ENCODE measurements around the gene RASD2. TPM values are rescaled to one million over a fixed set of nuclear protein-coding genes. Genes with fewer than 3 reads are reported as not detected.

RASD2 gene
- total RNA-seq, 2 experiments from 2014 or later: 0.19 TPM; not detected in 1

GRCh38 chr22:35546886-35547285, 6.3 kb downstream of the RASD2 start:
- H3K27ac ChIP-seq (ENCODE audit: low read depth, low read length, poor library complexity, severe bottlenecking): no peak overlapping the region
- no peak for DNase-seq (ENCODE audit: low spot score)
- no TSS peak for BruUV-seq (replicated peaks)
- no peak overlapping the region for H3K4me3 ChIP-seq (ENCODE audit: low read depth, low read length, poor library complexity, severe bottlenecking)
- H3K4me1 ChIP-seq (ENCODE audit: insufficient read depth, low read length, poor library complexity, severe bottlenecking): no peaks in the 10 kb centered on the region
- TF ChIP-seq CTCF (conservative IDR thresholded peaks at IDR 0.05; ENCODE audit: low read length): no peak
- no peak for TF ChIP-seq EZH2phosphoT487 (IDR thresholded peaks at IDR 0.05; ENCODE audit: borderline replicate concordance, low read depth, low read length)
- intact Hi-C loops (cut with micrococcal nuclease; ENCODE audit: unreplicated experiment): no loop called here
- H3K36me3 ChIP-seq (ENCODE audit: insufficient read depth, low read length): no peaks in the 10 kb centered on the region
- no peaks in the 10 kb centered on the region for H3K79me2 ChIP-seq (ENCODE audit: insufficient read depth, low read depth, low read length)
- H3K9me2 ChIP-seq (ENCODE audit: insufficient read depth, low read length): no peaks in the 10 kb centered on the region
- POLR2A ChIA-PET: interaction anchor here (0.6 kb wide), 1 partner anchor 19 kb away, joined by 3 read pairs; no protein-coding TSS in a partner anchor
- no peak overlapping the region for H2AFZ ChIP-seq (ENCODE audit: low read length)
- CTCF ChIA-PET (ENCODE audit: unreplicated experiment): no interaction called here
- no peak overlapping the region for H3K4me2 ChIP-seq (ENCODE audit: low read length)
- no peaks in the 10 kb centered on the region for H4K20me1 ChIP-seq (ENCODE audit: insufficient read depth, low read length)
- no peaks in the 10 kb centered on the region for H3K9me3 ChIP-seq (ENCODE audit: low read length)

GRCh38 chr22:35547987-35548721, 7.5 kb downstream of the RASD2 start:
- no peak overlapping the region for H3K4me2 ChIP-seq (ENCODE audit: low read length)
- no peaks in the 10 kb centered on the region for H3K36me3 ChIP-seq (ENCODE audit: insufficient read depth, low read length)
- no peak overlapping the region for H3K27ac ChIP-seq (ENCODE audit: low read depth, low read length, poor library complexity, severe bottlenecking)
- no peaks in the 10 kb centered on the region for H3K9me2 ChIP-seq (ENCODE audit: insufficient read depth, low read length)
- no TSS peak for BruUV-seq (replicated peaks)
- no peaks in the 10 kb centered on the region for H3K79me2 ChIP-seq (ENCODE audit: insufficient read depth, low read depth, low read length)
- intact Hi-C loops (cut with micrococcal nuclease; ENCODE audit: unreplicated experiment): no loop called here
- H2AFZ ChIP-seq (ENCODE audit: low read length): no peak overlapping the region
- POLR2A ChIA-PET: no interaction called here
- peaks cover 6% of the 10 kb centered on the region for H3K4me1 ChIP-seq (ENCODE audit: insufficient read depth, low read length, poor library complexity, severe bottlenecking)
- H3K4me3 ChIP-seq (ENCODE audit: low read depth, low read length, poor library complexity, severe bottlenecking): no peak overlapping the region
- peak; percentile 32 for DNase-seq (ENCODE audit: low spot score)
- CTCF ChIA-PET (ENCODE audit: unreplicated experiment): no interaction called here
- no peaks in the 10 kb centered on the region for H4K20me1 ChIP-seq (ENCODE audit: insufficient read depth, low read length)
- TF ChIP-seq CTCF (conservative IDR thresholded peaks at IDR 0.05; ENCODE audit: low read length): peak; percentile 55
- no peak for TF ChIP-seq EZH2phosphoT487 (IDR thresholded peaks at IDR 0.05; ENCODE audit: borderline replicate concordance, low read depth, low read length)
- H3K9me3 ChIP-seq (ENCODE audit: low read length): no peaks in the 10 kb centered on the region

- Histone ChIP-seq H3K36me3 (ENCODE audit: insufficient read depth, low read length) (no peaks in the 10 kb centered on the region), H3K27ac (ENCODE audit: low read depth, low read length, poor library complexity, severe bottlenecking) (no peak overlapping the region), H4K20me1 (ENCODE audit: insufficient read depth, low read length) (no peaks in the 10 kb centered on the region), H3K9me3 (ENCODE audit: low read length) (no peaks in the 10 kb centered on the region), H3K4me2 (ENCODE audit: low read length) (no peak overlapping the region), H3K9me2 (ENCODE audit: insufficient read depth, low read length) (no peaks in the 10 kb centered on the region), H3K4me3 (ENCODE audit: low read depth, low read length, poor library complexity, severe bottlenecking) (no peak overlapping the region), H3K79me2 (ENCODE audit: insufficient read depth, low read depth, low read length) (no peaks in the 10 kb centered on the region), H3K4me1 (ENCODE audit: insufficient read depth, low read length, poor library complexity, severe bottlenecking) (peaks cover 7% of the 10 kb centered on the region), H2AFZ (ENCODE audit: low read length) (no peak overlapping the region)
- BruUV-seq (replicated peaks): no TSS peak
- ChIA-PET POLR2A (no interaction called here), CTCF (ENCODE audit: unreplicated experiment) (no interaction called here)
- no peak for DNase-seq (ENCODE audit: low spot score)
- no peak for TF ChIP-seq CTCF (conservative IDR thresholded peaks at IDR 0.05; ENCODE audit: low read length)
- TF ChIP-seq EZH2phosphoT487 (IDR thresholded peaks at IDR 0.05; ENCODE audit: borderline replicate concordance, low read depth, low read length): no peak
- intact Hi-C loops (cut with micrococcal nuclease; ENCODE audit: unreplicated experiment): no loop called here
These were observed 8.1 kb downstream of the RASD2 start for GRCh38 chr22:35548722-35549112.

All from OCI-LY7 (cell line).